Hepatocyte (in vitro differentiated cells): ENCODE data around the gene SART3. TPM values are rescaled to one million over a fixed set of nuclear protein-coding genes. Genes with fewer than 3 reads are reported as not detected.
A peak's percentile ranks its signal among the peaks of the same experiment; 100 is the strongest.

Source experiments
- DNase-seq: peaks from one replicate; pipeline ENCODE4 v3.0.0-alpha.2; 2016; ENCODE audit warnings: low spot score
- H2AFZ ChIP-seq: fragments of 200-600 bp; sonication (generic); 2 replicates; pipeline ENCODE4 v1.6.0; 2016; ENCODE audit warnings: antibody characterized with exemption, mild to moderate bottlenecking
- H3K27ac ChIP-seq: fragments of 200-600 bp; sonication (generic); 2 replicates; pipeline ENCODE4 v1.5.1; 2016; ENCODE audit warnings: mild to moderate bottlenecking
- H3K27me3 ChIP-seq: fragments of 200-600 bp; sonication (generic); 2 replicates; pipeline ENCODE4 v1.6.1; 2016
- H3K36me3 ChIP-seq: fragments of 200-600 bp; sonication (generic); replicated peaks from 2 replicates; pipeline ENCODE4 v1.5.1; 2016; ENCODE audit warnings: low read depth; ENCODE audit not compliant: insufficient read depth
- H3K4me1 ChIP-seq: fragments of 200-600 bp; sonication (generic); 2 replicates; pipeline ENCODE4 v1.5.1; 2016; ENCODE audit warnings: mild to moderate bottlenecking, moderate library complexity; ENCODE audit not compliant: insufficient read depth
- H3K4me2 ChIP-seq: fragments of 200-600 bp; sonication (generic); 2 replicates; pipeline ENCODE4 v1.6.0; 2016
- H3K4me3 ChIP-seq: fragments of 200-600 bp; sonication (generic); 2 replicates; pipeline ENCODE4 v1.5.1; 2016; ENCODE audit warnings: mild to moderate bottlenecking
- H3K79me2 ChIP-seq: fragments of 200-600 bp; sonication (generic); 2 replicates; pipeline ENCODE4 v1.6.0; 2017; ENCODE audit warnings: mild to moderate bottlenecking
- H3K9me2 ChIP-seq: fragments of 200-600 bp; sonication (generic); replicated peaks from 2 replicates; pipeline ENCODE4 v1.6.0; 2017; ENCODE audit warnings: mild to moderate bottlenecking; ENCODE audit not compliant: insufficient read depth
- H3K9me3 ChIP-seq: fragments of 200-600 bp; sonication (generic); 2 replicates; pipeline ENCODE4 v1.5.1; 2016; ENCODE audit warnings: low read depth, mild to moderate bottlenecking
- H4K20me1 ChIP-seq: fragments of 200-600 bp; sonication (generic); 2 replicates; pipeline ENCODE4 v1.6.0; 2016; ENCODE audit warnings: mild to moderate bottlenecking; ENCODE audit not compliant: insufficient read depth, poor library complexity, severe bottlenecking
- CTCF ChIP-seq: fragments of 200-600 bp; sonication (generic); IDR thresholded peaks from 2 replicates; pipeline ENCODE4 v1.5.1; 2016; ENCODE audit warnings: antibody characterized with exemption, mild to moderate bottlenecking; ENCODE audit not compliant: poor library complexity
- EZH2 ChIP-seq: fragments of 200-600 bp; sonication (generic); IDR thresholded peaks from 2 replicates; pipeline ENCODE4 v1.6.1; 2016; ENCODE audit warnings: antibody characterized with exemption, mild to moderate bottlenecking, borderline replicate concordance
- EZH2phosphoT487 ChIP-seq: fragments of 200-600 bp; sonication (generic); IDR thresholded peaks from one replicate; pipeline ENCODE4 v1.6.1; 2018; ENCODE audit warnings: antibody characterized with exemption, mild to moderate bottlenecking, low read depth, moderate library complexity; ENCODE audit not compliant: unreplicated experiment, severe bottlenecking
- WGBS: methylation state at CpG from one replicate; pipeline ENCODE4 v1.1.6; 2016; ENCODE audit warnings: low lambda C conversion rate; ENCODE audit errors: missing lambda C conversion rate; 5-methylcytosine and 5-hydroxymethylcytosine counted together
- polyA plus RNA-seq: library from polyadenylated mRNA; unstranded; fragments of >200 nt; fragmentation: Nextera tagmentation; extraction: Ambion mirVana; gene quantifications from 2 replicates; pipeline ENCODE4 v1.2.1, GENCODE V29; 2016
- total RNA-seq: library from RNA; depleted of rRNA; stranded (reverse); fragments of >200 nt; gene quantifications from 2 replicates; pipeline ENCODE4 v1.2.3, GENCODE V29; 2014

Gene SART3
- total and polyA plus RNA-seq, 2 experiments from 2014 or later: 25.0 to 60.4 TPM

- no peaks in the 10 kb centered on the region for H4K20me1 ChIP-seq
- no peaks in the 10 kb centered on the region for H3K27me3 ChIP-seq
- no peak overlapping the region for H3K4me2 ChIP-seq
- no peak overlapping the region for H3K27ac ChIP-seq
- 90% methylated on average over 12 of the region's 12 CpGs for WGBS
- no peak overlapping the region for H3K4me3 ChIP-seq
- DNase-seq: no peak
- no peaks in the 10 kb centered on the region for H3K9me2 ChIP-seq
- H3K4me1 ChIP-seq: peaks cover 6% of the 10 kb centered on the region
- TF ChIP-seq CTCF (no peak), EZH2 (no peak), EZH2phosphoT487 (no peak)
- H3K36me3 ChIP-seq: no peaks in the 10 kb centered on the region
- H3K9me3 ChIP-seq: no peaks in the 10 kb centered on the region
- no peaks in the 10 kb centered on the region for H3K79me2 ChIP-seq
- no peak overlapping the region for H2AFZ ChIP-seq
These were observed 43.5 kb downstream of the SART3 start for GRCh38 chr12:108517288-108518100.

GRCh38 chr12:108516511-108517275 is 44.3 kb downstream of the SART3 start:
- H3K9me3 ChIP-seq: no peaks in the 10 kb centered on the region
- no peaks in the 10 kb centered on the region for H3K36me3 ChIP-seq

GRCh38 chr12:108515916-108516315 is 45.1 kb downstream of the SART3 start:
- peak overlapping the region; percentile 85 for H3K4me2 ChIP-seq
- H3K79me2 ChIP-seq: no peaks in the 10 kb centered on the region
- no peaks in the 10 kb centered on the region for H3K9me3 ChIP-seq
- H2AFZ ChIP-seq: no peak overlapping the region
- no peaks in the 10 kb centered on the region for H3K9me2 ChIP-seq
- peaks cover 6% of the 10 kb centered on the region for H3K4me1 ChIP-seq
- no peak for DNase-seq
- H3K27ac ChIP-seq: no peak overlapping the region
- H4K20me1 ChIP-seq: no peaks in the 10 kb centered on the region
- H3K36me3 ChIP-seq: no peaks in the 10 kb centered on the region
- no peaks in the 10 kb centered on the region for H3K27me3 ChIP-seq
- peak overlapping the region; percentile 32 for H3K4me3 ChIP-seq
- TF ChIP-seq CTCF: no peak
- TF ChIP-seq EZH2: no peak
- 81% methylated on average over 5 of the region's 5 CpGs for WGBS

More at GRCh38 chr12:108516511-108517275, 44.3 kb downstream of the SART3 start:
- TF ChIP-seq CTCF (no peak), EZH2 (no peak), EZH2phosphoT487 (no peak)
- WGBS: 92% methylated on average over 23 of the region's 23 CpGs
- H3K27me3 ChIP-seq: no peaks in the 10 kb centered on the region
- peaks cover 6% of the 10 kb centered on the region for H3K4me1 ChIP-seq
- H3K79me2 ChIP-seq: no peaks in the 10 kb centered on the region
- no peak overlapping the region for H2AFZ ChIP-seq
- H3K4me2 ChIP-seq: no peak overlapping the region
- DNase-seq: no peak
- H3K9me2 ChIP-seq: no peaks in the 10 kb centered on the region
- no peaks in the 10 kb centered on the region for H4K20me1 ChIP-seq
- no peak overlapping the region for H3K27ac ChIP-seq
- H3K4me3 ChIP-seq: no peak overlapping the region
